Activated B cell treated with CpG ODN at 0.5 μM for 24 hours (primary cell): ENCODE measurements around the gene KDM2A. TPM values are rescaled to one million over a fixed set of nuclear protein-coding genes. Genes with fewer than 3 reads are reported as not detected.

ENCODE experiments used
- ATAC-seq: fragments of 200-7000 bp; cut with Tn5 transposase; one replicate; pipeline ENCODE4 v1.10.0; 2021; ENCODE audit warnings: low read depth, mild to moderate bottlenecking, moderate library complexity
- CTCF ChIA-PET: fragments of 350-600 bp; sonication (Branson Sonifier 250); formaldehyde crosslinking; loops from one replicate; lab custom pipeline; 2021; ENCODE audit warnings: antibody characterized with exemption; lab: Charles Lee
- POLR2A ChIA-PET: fragments of 350-600 bp; sonication (Branson Sonifier 250); formaldehyde crosslinking; loops from one replicate; lab custom pipeline; 2021; ENCODE audit warnings: antibody characterized with exemption; lab: Charles Lee
- DNase-seq: peaks from one replicate; pipeline ENCODE4 v3.0.0; 2022
- H3K27ac Mint-ChIP-seq: one replicate; pipeline ENCODE4 v1.8.0; 2020; ENCODE audit warnings: mixed read lengths
- H3K27me3 Mint-ChIP-seq: one replicate; pipeline ENCODE4 v1.8.0; 2021; ENCODE audit warnings: mixed read lengths
- H3K36me3 Mint-ChIP-seq: one replicate; pipeline ENCODE4 v1.8.0; 2021; ENCODE audit warnings: low read depth, mixed read lengths
- H3K4me1 Mint-ChIP-seq: one replicate; pipeline ENCODE4 v1.8.0; 2021; ENCODE audit warnings: mixed read lengths
- H3K4me3 Mint-ChIP-seq: one replicate; pipeline ENCODE4 v1.8.0; 2020; ENCODE audit warnings: mild to moderate bottlenecking, mixed read lengths
- H3K9me3 Mint-ChIP-seq: one replicate; pipeline ENCODE4 v1.8.0; 2020; ENCODE audit warnings: mixed read lengths
- intact Hi-C: fragments of 100-400 bp; cut with micrococcal nuclease; formaldehyde crosslinking; loops from one replicate; pipeline ENCODE4 v1.15.1; 2024
- total RNA-seq: library from RNA; stranded (reverse); gene quantifications from 2 replicates; pipeline ENCODE4 v1.2.3, GENCODE V29; 2022
- TF ChIP-seq, protein P1 (sequence below): fragments of 200-600 bp; IDR thresholded peaks from one replicate; pipeline ENCODE4 v1.8.0; 2022; ENCODE audit warnings: antibody characterized with exemption, mild to moderate bottlenecking

Gene KDM2A
- total RNA-seq, 1 donor from 2014 or later = 160 TPM

DNA sequence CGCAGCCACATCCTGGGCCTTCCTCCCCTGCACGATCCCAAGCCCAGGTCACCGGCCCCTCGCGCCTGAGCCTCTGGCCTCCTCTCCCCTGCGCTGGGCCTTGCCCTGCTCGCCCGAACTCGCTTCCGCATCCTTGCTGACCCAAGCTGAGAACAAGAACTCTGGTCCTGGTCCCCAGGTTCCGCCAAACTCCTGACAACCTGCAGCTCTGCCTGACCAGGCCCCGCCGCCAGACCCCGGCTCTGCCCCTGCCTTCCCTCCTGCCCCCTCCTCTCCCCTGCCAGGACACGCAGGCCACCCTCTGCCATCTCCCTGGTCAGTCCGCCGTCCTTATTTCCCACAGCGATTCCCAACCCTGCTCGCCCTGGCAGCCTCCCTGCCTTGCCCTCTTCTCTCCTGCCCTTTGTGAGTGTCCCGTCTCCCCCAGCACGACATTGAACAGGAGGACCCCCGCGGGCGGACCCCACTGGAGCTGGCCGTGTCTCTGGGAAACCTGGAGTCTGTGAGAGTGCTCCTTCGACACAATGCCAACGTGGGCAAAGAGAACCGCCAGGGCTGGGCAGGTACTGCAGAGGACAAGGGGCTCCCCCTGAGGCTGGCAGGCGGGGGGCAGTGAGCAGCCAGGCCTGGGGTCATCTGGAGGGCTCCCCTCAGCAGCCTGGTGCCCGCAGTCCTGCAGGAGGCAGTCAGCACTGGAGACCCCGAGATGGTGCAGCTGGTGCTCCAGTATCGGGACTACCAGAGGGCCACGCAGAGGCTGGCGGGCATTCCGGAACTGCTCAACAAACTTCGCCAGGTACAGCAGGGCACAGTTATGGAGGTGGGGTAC, 170.8 kb downstream of the KDM2A start:
- ChIA-PET CTCF (interaction anchor here (1.0 to 3.0 kb wide), 6 partner anchors 19 to 63 kb away, joined by 4 to 20 read pairs (median 8); partner anchors contain the start of gene POLD4), POLR2A (interaction anchor here (0.7 to 8.7 kb wide), 17 partner anchors 12 to 171 kb away, joined by 3 to 280 read pairs (median 14); partner anchors contain the start of genes CLCF1, GRK2, KDM2A and POLD4)
- no peaks in the 10 kb centered on the region for H3K27me3 Mint-ChIP-seq
- H3K9me3 Mint-ChIP-seq = no peaks in the 10 kb centered on the region
- H3K4me3 Mint-ChIP-seq = peak overlapping the region; percentile 90
- peaks cover 52% of the 10 kb centered on the region for H3K4me1 Mint-ChIP-seq
- TF ChIP-seq, protein P1, sequence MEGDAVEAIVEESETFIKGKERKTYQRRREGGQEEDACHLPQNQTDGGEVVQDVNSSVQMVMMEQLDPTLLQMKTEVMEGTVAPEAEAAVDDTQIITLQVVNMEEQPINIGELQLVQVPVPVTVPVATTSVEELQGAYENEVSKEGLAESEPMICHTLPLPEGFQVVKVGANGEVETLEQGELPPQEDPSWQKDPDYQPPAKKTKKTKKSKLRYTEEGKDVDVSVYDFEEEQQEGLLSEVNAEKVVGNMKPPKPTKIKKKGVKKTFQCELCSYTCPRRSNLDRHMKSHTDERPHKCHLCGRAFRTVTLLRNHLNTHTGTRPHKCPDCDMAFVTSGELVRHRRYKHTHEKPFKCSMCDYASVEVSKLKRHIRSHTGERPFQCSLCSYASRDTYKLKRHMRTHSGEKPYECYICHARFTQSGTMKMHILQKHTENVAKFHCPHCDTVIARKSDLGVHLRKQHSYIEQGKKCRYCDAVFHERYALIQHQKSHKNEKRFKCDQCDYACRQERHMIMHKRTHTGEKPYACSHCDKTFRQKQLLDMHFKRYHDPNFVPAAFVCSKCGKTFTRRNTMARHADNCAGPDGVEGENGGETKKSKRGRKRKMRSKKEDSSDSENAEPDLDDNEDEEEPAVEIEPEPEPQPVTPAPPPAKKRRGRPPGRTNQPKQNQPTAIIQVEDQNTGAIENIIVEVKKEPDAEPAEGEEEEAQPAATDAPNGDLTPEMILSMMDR = no peak
- peaks cover 55% of the 10 kb centered on the region for H3K36me3 Mint-ChIP-seq
- DNase-seq = no peak
- ATAC-seq = no peak
- peak overlapping the region; percentile 88 for H3K27ac Mint-ChIP-seq
- intact Hi-C loops = loop anchor here (1.0 to 5.0 kb wide), 2 partner anchors 28 to 62 kb away; partner anchors contain the start of gene POLD4

DNA sequence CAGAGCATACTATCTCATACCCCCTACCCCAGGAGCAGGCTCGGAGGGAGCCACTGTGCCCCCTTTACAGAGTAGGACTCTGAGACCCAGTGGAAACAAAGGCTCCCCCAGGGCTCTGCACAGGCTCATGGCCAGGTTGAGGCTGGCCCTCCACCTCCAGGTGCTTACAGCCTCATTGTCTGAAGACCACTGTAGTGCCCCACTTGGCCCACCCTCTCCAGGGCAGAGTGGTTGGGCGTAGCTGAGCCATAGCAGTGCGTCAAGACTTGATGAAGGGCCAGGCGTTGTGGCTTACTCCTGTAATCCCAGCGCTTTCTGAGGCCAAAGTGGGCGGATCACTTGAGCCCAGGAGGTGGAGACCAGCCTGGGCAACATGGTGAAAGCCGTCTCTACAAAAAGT, 171.7 kb downstream of the KDM2A start:
- ChIA-PET CTCF (interaction anchor here (1.3 kb wide), 1 partner anchor 27 kb away, joined by 4 read pairs; no protein-coding TSS in a partner anchor), POLR2A (interaction anchor here (0.9 to 4.5 kb wide), 5 partner anchors 12 to 62 kb away, joined by 3 to 51 read pairs (median 11); partner anchors contain the start of gene SSH3)
- H3K27ac Mint-ChIP-seq = no peak overlapping the region
- DNase-seq = no peak
- TF ChIP-seq, protein P1 = no peak
- intact Hi-C loops = no loop called here
- H3K4me1 Mint-ChIP-seq = peaks cover 50% of the 10 kb centered on the region
- no peaks in the 10 kb centered on the region for H3K9me3 Mint-ChIP-seq
- H3K36me3 Mint-ChIP-seq = peaks cover 57% of the 10 kb centered on the region
- H3K4me3 Mint-ChIP-seq = no peak overlapping the region
- no peaks in the 10 kb centered on the region for H3K27me3 Mint-ChIP-seq
- ATAC-seq = no peak

DNA sequence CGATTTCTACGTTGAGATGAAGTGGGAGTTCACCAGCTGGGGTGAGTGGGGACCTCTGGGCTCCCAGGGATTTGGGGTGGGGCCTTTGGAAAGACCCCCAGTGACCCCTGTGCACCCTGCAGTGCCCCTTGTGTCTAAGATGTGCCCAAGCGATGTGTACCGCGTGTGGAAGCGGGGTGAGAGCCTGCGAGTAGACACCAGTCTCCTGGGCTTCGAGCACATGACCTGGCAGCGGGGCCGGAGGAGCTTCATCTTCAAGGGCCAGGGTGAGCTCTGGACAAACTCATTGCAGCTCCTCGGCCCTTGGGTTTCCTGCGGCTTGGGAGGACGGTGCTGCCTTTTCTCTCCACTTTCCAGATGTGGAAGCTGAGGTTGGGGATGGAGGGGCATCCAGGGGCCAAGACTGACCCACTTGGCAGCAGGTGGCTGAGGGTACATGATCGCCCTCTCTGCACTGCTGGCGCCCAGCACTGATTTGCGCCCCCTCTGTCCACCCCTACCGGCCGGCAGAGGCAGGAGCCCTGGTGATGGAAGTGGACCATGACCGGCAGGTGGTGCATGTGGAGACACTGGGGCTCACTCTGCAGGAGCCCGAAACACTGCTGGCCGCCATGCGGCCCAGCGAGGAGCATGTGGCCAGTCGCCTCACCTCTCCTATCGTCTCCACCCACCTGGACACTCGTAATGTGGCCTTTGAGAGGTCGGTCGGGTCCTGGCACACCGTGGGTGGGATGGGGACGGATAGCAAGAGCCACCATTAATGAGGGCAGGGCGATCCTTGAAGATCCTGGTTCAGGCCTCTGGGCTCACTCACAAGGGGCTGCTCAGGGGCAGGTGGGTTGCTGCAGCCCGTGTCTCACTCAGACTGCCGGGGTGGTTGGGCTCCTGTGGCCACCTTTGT, 172.7 kb downstream of the KDM2A start:
- no peaks in the 10 kb centered on the region for H3K27me3 Mint-ChIP-seq
- no peak for ATAC-seq
- DNase-seq = no peak
- intact Hi-C loops = no loop called here
- ChIA-PET POLR2A (interaction anchor here (0.6 to 4.5 kb wide), 9 partner anchors 11 to 522 kb away, joined by 3 to 51 read pairs (median 4); partner anchors contain the start of gene SSH3), CTCF (interaction anchor here (1.3 kb wide), 1 partner anchor 26 kb away, joined by 4 read pairs; no protein-coding TSS in a partner anchor)
- peaks cover 43% of the 10 kb centered on the region for H3K4me1 Mint-ChIP-seq
- H3K27ac Mint-ChIP-seq = no peak overlapping the region
- H3K4me3 Mint-ChIP-seq = no peak overlapping the region
- TF ChIP-seq, protein P1 = no peak
- H3K36me3 Mint-ChIP-seq = peaks cover 60% of the 10 kb centered on the region
- H3K9me3 Mint-ChIP-seq = peaks cover 5% of the 10 kb centered on the region

DNA sequence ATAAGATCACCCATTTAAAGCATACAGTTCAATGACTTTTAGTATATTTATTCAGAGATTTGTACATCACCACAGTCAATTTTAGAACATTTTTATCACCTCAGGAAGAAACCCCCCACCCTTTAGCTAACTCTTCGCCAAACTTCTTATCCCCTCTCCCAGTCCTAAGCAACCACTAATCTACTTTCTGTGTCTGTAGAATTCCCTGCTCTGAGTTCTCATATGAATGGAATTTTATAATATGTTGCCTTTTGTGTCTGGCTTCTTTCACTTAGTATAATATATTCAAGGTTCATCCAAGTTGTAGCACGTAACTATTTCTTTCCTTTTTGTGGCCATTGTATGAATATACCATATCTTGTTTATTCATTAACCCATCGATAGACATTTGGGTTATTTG, 173.6 kb downstream of the KDM2A start:
- CTCF ChIA-PET = interaction anchor here (1.5 kb wide), 1 partner anchor 25 kb away, joined by 4 read pairs; no protein-coding TSS in a partner anchor
- no peak overlapping the region for H3K27ac Mint-ChIP-seq
- H3K4me1 Mint-ChIP-seq = peaks cover 33% of the 10 kb centered on the region
- intact Hi-C loops = no loop called here
- no peak for ATAC-seq
- TF ChIP-seq, protein P1 = no peak
- peaks cover 8% of the 10 kb centered on the region for H3K9me3 Mint-ChIP-seq
- H3K4me3 Mint-ChIP-seq = peak overlapping the region; percentile 50
- no peaks in the 10 kb centered on the region for H3K27me3 Mint-ChIP-seq
- H3K36me3 Mint-ChIP-seq = peaks cover 55% of the 10 kb centered on the region
- no peak for DNase-seq
- POLR2A ChIA-PET = interaction anchor here (0.6 to 1.2 kb wide), 4 partner anchors 14 to 523 kb away, joined by 3 to 4 read pairs (median 4); no protein-coding TSS in a partner anchor
